GM12878 (cell line): ENCODE measurements around the gene PCID2. TPM values are rescaled to one million over a fixed set of nuclear protein-coding genes. Genes with fewer than 3 reads are reported as not detected.

Source experiments
- ATAC-seq: fragments of 200-7000 bp; cut with Tn5 transposase; 3 replicates; pipeline ENCODE4 v1.9.1; 2020; ENCODE audit warnings: mild to moderate bottlenecking, moderate library complexity
- BruUV-seq: library from RNA; stranded (reverse); fragments of 400-500 nt; replicated peaks from 2 replicates; lab custom pipeline; 2021; lab: Mats Ljungman, UMichigan
- CTCF ChIA-PET: fragments of 300-600 bp; sonication (Branson Sonifier 250); formaldehyde crosslinking; extraction: SDS; loops from one replicate; lab custom pipeline; 2021; ENCODE audit warnings: inconsistent platforms; lab: Yijun Ruan, JAX
- POLR2A ChIA-PET: fragments of 350-600 bp; formaldehyde crosslinking; extraction: SDS; loops from one replicate; lab custom pipeline; 2021; ENCODE audit warnings: inconsistent platforms; lab: Charles Lee
- RAD21 ChIA-PET: fragments of 300-600 bp; sonication (Branson Sonifier 250); formaldehyde crosslinking; loops from one replicate; lab custom pipeline; 2023; ENCODE audit warnings: antibody characterized with exemption; ENCODE audit not compliant: unreplicated experiment; lab: Charles Lee
- SMC1A ChIA-PET: fragments of 300-600 bp; sonication (Branson Sonifier 250); formaldehyde crosslinking; loops from one replicate; lab custom pipeline; 2023; ENCODE audit not compliant: unreplicated experiment, uncharacterized antibody; lab: Charles Lee
- DNase-seq: peaks from one replicate; pipeline ENCODE4 v3.0.0-alpha.2; 2011; ENCODE audit warnings: low read depth, low spot score
- FAIRE-seq: peaks from 3 replicates; lab custom pipeline; 2011; peaks lifted over from hg19 to GRCh38; lab: Jason Lieb, UNC
- H2AFZ ChIP-seq: 2 replicates; pipeline ENCODE4 v1.6.0; 2011; ENCODE audit warnings: low read depth, low read length, control low read depth; ENCODE audit not compliant: control insufficient read depth
- H3K27ac ChIP-seq: 2 replicates; pipeline ENCODE4 v1.5.1; 2011; ENCODE audit warnings: control low read depth; ENCODE audit not compliant: control insufficient read depth, insufficient read depth
- H3K27me3 ChIP-seq, 2 experiments: replicated peaks in 1 of 2; 2 replicates each; pipeline versions ENCODE4 v1.6.0 to v1.6.1; 2011; ENCODE audit warnings: low read length in 1 of 2; ENCODE audit not compliant: control insufficient read depth in 2 of 2, insufficient read depth in 2 of 2
- H3K36me3 ChIP-seq, 2 experiments: 2 replicates each; pipeline ENCODE4 v1.5.1; 2011; ENCODE audit warnings: low read length in 1 of 2; ENCODE audit not compliant: control insufficient read depth in 2 of 2, insufficient read depth in 2 of 2
- H3K4me1 ChIP-seq: 2 replicates; pipeline ENCODE4 v1.6.1; 2011; ENCODE audit warnings: mild to moderate bottlenecking, low read length, moderate library complexity, mixed read lengths; ENCODE audit not compliant: control insufficient read depth, insufficient read depth
- H3K4me2 ChIP-seq: 2 replicates; pipeline ENCODE4 v1.6.0; 2011; ENCODE audit warnings: control low read depth; ENCODE audit not compliant: control insufficient read depth, insufficient read depth
- H3K4me3 ChIP-seq: fragments of 200-600 bp; sonication (generic); 2 replicates; pipeline ENCODE4 v1.5.1; 2016
- H3K79me2 ChIP-seq: 2 replicates; pipeline ENCODE4 v1.6.0; 2011; ENCODE audit warnings: low read length; ENCODE audit not compliant: control insufficient read depth, insufficient read depth
- H3K9ac ChIP-seq: 2 replicates; pipeline ENCODE4 v1.8.0; 2011; ENCODE audit warnings: low read length, control low read depth, mixed read lengths; ENCODE audit not compliant: control insufficient read depth, insufficient read depth
- H3K9me3 ChIP-seq: replicated peaks from 3 replicates; pipeline ENCODE4 v1.5.1; 2011; ENCODE audit warnings: mild to moderate bottlenecking, low read length; ENCODE audit not compliant: control insufficient read depth, insufficient read depth
- H4K20me1 ChIP-seq: 2 replicates; pipeline ENCODE4 v1.6.0; 2011; ENCODE audit not compliant: control insufficient read depth, insufficient read depth
- KDM1A ChIP-seq: fragments of 200-600 bp; sonication (generic); IDR thresholded peaks from 2 replicates; pipeline ENCODE4 v1.6.1; 2016; ENCODE audit warnings: borderline replicate concordance
- MTA2 ChIP-seq: fragments of 450-650 bp; IDR thresholded peaks from 2 replicates; pipeline ENCODE4 v1.6.1; 2016; ENCODE audit warnings: low read depth, mild to moderate bottlenecking, moderate library complexity
- NFXL1 ChIP-seq: fragments of 450-650 bp; IDR thresholded peaks from 2 replicates; pipeline ENCODE4 v1.6.1; 2017; ENCODE audit warnings: antibody characterized with exemption, mild to moderate bottlenecking, borderline replicate concordance
- POU2F2 ChIP-seq: IDR thresholded peaks from 3 replicates; pipeline ENCODE4 v1.6.1; 2011; ENCODE audit warnings: low read depth, mild to moderate bottlenecking, low read length, borderline replicate concordance
- RB1 ChIP-seq: fragments of 450-650 bp; formaldehyde crosslinking; IDR thresholded peaks from 2 replicates; pipeline ENCODE4 v1.6.1; 2017; ENCODE audit warnings: mild to moderate bottlenecking, borderline replicate concordance
- SPI1 ChIP-seq: IDR thresholded peaks from 2 replicates; pipeline ENCODE4 v1.6.1; 2011; ENCODE audit warnings: low read depth, mild to moderate bottlenecking, low read length, moderate library complexity, borderline replicate concordance; ENCODE audit not compliant: insufficient read depth
- ZNF217 ChIP-seq: fragments of 450-650 bp; IDR thresholded peaks from 2 replicates; pipeline ENCODE4 v1.6.1; 2017; ENCODE audit warnings: antibody characterized with exemption, mild to moderate bottlenecking
- ZNF24 ChIP-seq: fragments of 450-650 bp; IDR thresholded peaks from 2 replicates; pipeline ENCODE4 v1.6.1; 2017; ENCODE audit warnings: antibody characterized with exemption, mild to moderate bottlenecking
- WGBS: methylation state at CpG from one replicate; pipeline ENCODE4 v1.1.6; 2016; ENCODE audit warnings: low lambda C conversion rate; ENCODE audit not compliant: insufficient replicate concordance, insufficient coverage; ENCODE audit errors: missing lambda C conversion rate; 5-methylcytosine and 5-hydroxymethylcytosine counted together
- in situ Hi-C: fragments of 300-500 bp; cut with MboI; formaldehyde crosslinking; loops from 9 replicates; pipeline ENCODE4 v1.14.3; 2018; ENCODE audit warnings: mixed read lengths
- intact Hi-C: fragments of 100-400 bp; cut with micrococcal nuclease; formaldehyde crosslinking; loops from one replicate; pipeline ENCODE4 v1.14.2; 2022; ENCODE audit not compliant: unreplicated experiment
- polyA plus RNA-seq, 11 experiments: library from polyadenylated mRNA; depleted of rRNA in 4 of 11; unstranded in 6 of 11; stranded (reverse) in 5 of 11; fragments of >200 nt; fragmentation: Nextera tagmentation in 4 of 11; fragmentation: Illumina TruSeq in 1 of 11; extraction: Ambion mirVana in 4 of 11; extraction: Trizol in 1 of 11; gene quantifications; 1 replicate in 1 of 11; 2 replicates in 10 of 11; pipeline versions ENCODE4 v1.2.1 to v1.2.3, GENCODE V29; 2011 to 2016; ENCODE audit warnings: inconsistent platforms in 2 of 11, missing spikeins in 2 of 11, low read depth in 1 of 11
- total RNA-seq, 4 experiments: library from RNA; depleted of rRNA in 3 of 4; stranded (reverse); fragments of >200 nt in 3 of 4; fragmentation: Illumina TruSeq in 1 of 4; extraction: Trizol in 1 of 4; gene quantifications; 2 replicates each; pipeline versions ENCODE4 v1.2.1 to v1.2.3, GENCODE V29; 2013 to 2021
- TF ChIP-seq, protein P1 (sequence below): fragments of 450-650 bp; IDR thresholded peaks from 2 replicates; pipeline ENCODE4 v1.6.1; 2018; ENCODE audit warnings: mild to moderate bottlenecking, low read depth, moderate library complexity; ENCODE audit not compliant: partially characterized antibody

Gene PCID2
- total and polyA plus RNA-seq, 10 of the 15 experiments (the other 5 are each of a cell fraction or from before 2014, with no cell fraction given) = 37.0 to 98.1 (median 58.3) TPM

GRCh38 chr13:113144255-113144629 is 64.2 kb downstream of the PCID2 start (continued):
- TF ChIP-seq, protein P1, sequence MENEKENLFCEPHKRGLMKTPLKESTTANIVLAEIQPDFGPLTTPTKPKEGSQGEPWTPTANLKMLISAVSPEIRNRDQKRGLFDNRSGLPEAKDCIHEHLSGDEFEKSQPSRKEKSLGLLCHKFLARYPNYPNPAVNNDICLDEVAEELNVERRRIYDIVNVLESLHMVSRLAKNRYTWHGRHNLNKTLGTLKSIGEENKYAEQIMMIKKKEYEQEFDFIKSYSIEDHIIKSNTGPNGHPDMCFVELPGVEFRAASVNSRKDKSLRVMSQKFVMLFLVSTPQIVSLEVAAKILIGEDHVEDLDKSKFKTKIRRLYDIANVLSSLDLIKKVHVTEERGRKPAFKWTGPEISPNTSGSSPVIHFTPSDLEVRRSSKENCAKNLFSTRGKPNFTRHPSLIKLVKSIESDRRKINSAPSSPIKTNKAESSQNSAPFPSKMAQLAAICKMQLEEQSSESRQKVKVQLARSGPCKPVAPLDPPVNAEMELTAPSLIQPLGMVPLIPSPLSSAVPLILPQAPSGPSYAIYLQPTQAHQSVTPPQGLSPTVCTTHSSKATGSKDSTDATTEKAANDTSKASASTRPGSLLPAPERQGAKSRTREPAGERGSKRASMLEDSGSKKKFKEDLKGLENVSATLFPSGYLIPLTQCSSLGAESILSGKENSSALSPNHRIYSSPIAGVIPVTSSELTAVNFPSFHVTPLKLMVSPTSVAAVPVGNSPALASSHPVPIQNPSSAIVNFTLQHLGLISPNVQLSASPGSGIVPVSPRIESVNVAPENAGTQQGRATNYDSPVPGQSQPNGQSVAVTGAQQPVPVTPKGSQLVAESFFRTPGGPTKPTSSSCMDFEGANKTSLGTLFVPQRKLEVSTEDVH = no peak

GRCh38 chr13:113143466-113144254 is 64.8 kb downstream of the PCID2 start:
- DNase-seq = no peak
- no peak overlapping the region for H3K4me3 ChIP-seq
- no peaks in the 10 kb centered on the region; the same call in 2 of the 3 replicates for H3K9me3 ChIP-seq
- intact Hi-C loops (no loop called here), in situ Hi-C loops (no loop called here)
- CTCF ChIA-PET = interaction anchor here (0.6 to 0.7 kb wide), 2 partner anchors 85 to 252 kb away, joined by 3 read pairs; no protein-coding TSS in a partner anchor
- RAD21 ChIA-PET = no interaction called here
- 53% methylated on average over 39 of the region's 39 CpGs for WGBS
- no peaks in the 10 kb centered on the region for H3K36me3 ChIP-seq
- no peak for FAIRE-seq
- H3K79me2 ChIP-seq = no peaks in the 10 kb centered on the region
- H2AFZ ChIP-seq = no peak overlapping the region
- POLR2A ChIA-PET = no interaction called here
- no peaks in the 10 kb centered on the region for H3K4me1 ChIP-seq
- H4K20me1 ChIP-seq = no peaks in the 10 kb centered on the region
- H3K27me3 ChIP-seq = no peaks in the 10 kb centered on the region; a peak in 1 of 4 replicates
- ATAC-seq = no peak
- SMC1A ChIA-PET = no interaction called here
- H3K9ac ChIP-seq = no peak overlapping the region
- no TSS peak for BruUV-seq
- no peak for TF ChIP-seq NFXL1
- no peak for TF ChIP-seq ZNF217
- no peak for TF ChIP-seq ZNF24
- TF ChIP-seq POU2F2 = no peak
- TF ChIP-seq MTA2 = no peak
- no peak for TF ChIP-seq KDM1A
- no peak for TF ChIP-seq SPI1
- no peak for TF ChIP-seq RB1
- H3K27ac ChIP-seq = no peak overlapping the region
- H3K4me2 ChIP-seq = no peak overlapping the region
